ENCODE data around the gene ZFP69B.

The ZFP69B gene

GRCh38 chr1:40449684-40450494 lies at the start of gene ZFP69B:
Gene ZFP69B, plus strand, starts transcription at chr1:40450476. Its CDS starts 486 bp downstream, at chr1:40450962.
- DNase-seq = peak; percentile 89 to 92

DNA sequence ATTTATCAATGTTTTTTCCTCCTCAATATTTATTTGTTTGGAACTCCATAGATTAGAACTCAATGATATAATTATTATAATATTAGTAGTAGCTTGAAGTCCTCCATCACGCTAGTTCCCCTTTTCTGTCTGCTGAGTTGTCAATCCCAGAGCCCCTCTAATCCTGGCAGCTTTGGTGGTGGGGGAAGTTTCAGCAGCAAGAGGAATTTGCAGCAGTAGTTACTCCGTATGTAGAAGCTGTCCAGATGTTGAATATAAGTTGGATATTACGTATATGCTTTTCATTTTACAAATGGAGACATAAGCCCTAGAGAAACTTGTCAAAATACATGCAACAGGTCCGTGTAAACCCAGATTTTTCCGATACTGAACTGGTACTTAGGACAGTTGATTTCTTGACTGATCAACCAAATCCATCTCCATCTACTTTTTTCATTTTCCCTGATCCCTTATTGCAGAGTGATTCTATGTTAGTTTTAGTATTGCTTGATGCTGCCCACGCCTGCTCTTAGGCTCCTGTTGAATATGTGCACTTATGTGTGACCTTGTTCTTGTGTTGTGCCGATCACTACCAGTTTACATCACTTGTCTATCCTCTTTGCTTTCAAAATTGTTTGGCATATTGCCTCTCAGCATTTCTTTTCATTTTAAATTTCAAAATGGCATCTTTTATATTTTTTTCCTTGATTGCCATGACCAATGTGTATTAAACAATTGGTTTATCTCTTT lies 48.6 kb upstream of the ZFP69B start:
- no peak for DNase-seq

DNA sequence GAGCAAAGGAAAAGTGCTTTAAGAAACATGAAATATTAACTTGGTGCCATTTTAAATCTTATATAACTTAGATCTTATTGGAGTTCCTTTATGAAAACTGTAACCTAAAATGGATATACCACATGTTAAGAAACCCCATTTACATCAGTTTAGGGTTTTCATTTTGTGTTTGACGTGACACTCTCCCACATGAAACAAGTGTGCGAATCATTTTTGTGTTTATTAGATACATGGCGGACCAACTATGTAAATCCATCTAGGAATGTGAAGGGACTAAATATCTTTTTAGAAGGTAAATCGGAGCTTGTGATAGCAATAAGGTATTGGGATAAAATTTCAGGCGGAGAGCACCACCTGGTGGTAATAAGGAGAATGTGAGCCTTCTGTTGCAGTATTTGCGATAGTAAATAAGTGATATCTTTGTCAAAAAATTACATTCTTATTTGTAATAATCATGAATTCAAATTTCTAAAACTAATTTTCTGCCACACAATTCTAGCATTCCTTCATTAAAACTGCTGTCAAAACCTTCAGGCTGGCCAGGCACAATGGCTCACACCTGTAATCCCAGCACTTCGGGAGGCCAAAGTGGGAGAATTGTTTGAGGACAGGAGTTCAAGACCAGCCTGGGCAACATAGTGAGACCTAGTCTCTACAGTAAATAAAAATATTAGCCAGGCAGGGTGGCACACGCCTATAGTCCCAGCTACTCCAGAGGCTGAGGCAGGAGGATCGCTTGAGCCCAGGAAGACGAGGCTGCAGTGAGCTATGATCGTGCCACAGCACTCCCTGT lies 45.4 kb upstream of the ZFP69B start:
- peak in 1 of 2 experiments; percentile 6 for DNase-seq

GRCh38 chr1:40405812-40406211 lies 44.5 kb upstream of the ZFP69B start:
- DNase-seq = no peak

GRCh38 chr1:40407453-40407852 lies 42.8 kb upstream of the ZFP69B start:
- no peak for DNase-seq

GRCh38 chr1:40409467-40409866 lies 40.8 kb upstream of the ZFP69B start:
- no peak for DNase-seq

DNA sequence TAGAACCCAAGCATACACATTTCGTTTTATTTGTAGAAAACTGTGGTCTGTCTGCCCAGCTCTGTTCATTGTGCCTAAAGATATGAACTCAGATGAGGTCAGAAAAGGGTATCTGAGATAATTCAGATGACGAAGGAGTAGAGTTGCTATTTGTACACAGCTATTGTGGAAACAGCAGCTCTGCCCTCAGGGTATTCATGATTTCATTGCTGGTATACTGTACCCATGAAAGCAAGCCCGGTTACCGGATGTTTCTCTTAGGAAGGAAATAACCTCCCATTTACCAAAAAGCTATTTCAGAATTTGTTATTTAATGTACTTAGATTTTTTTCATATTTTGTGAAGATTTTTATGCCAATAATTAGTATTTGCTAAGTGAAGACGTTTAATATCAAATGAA lies 39.0 kb upstream of the ZFP69B start:
- DNase-seq = no peak

GRCh38 chr1:40411843-40412242 lies 38.4 kb upstream of the ZFP69B start:
- no peak for DNase-seq

- DNase-seq = no peak
Observed at GRCh38 chr1:40413527-40414252, 36.6 kb upstream of the ZFP69B start.

GRCh38 chr1:40414331-40414730 lies 35.9 kb upstream of the ZFP69B start:
- no peak for DNase-seq

GRCh38 chr1:40416709-40417108 lies 33.6 kb upstream of the ZFP69B start:
- no peak for DNase-seq

- DNase-seq = no peak
Observed at GRCh38 chr1:40421431-40422384, 28.6 kb upstream of the ZFP69B start.

GRCh38 chr1:40422630-40423263 lies 27.5 kb upstream of the ZFP69B start:
- no peak for DNase-seq

- no peak for DNase-seq
Observed at GRCh38 chr1:40423264-40423642, 27.0 kb upstream of the ZFP69B start.

GRCh38 chr1:40423951-40424618 lies 26.2 kb upstream of the ZFP69B start:
- DNase-seq = no peak

GRCh38 chr1:40425198-40425597 lies 25.1 kb upstream of the ZFP69B start:
- DNase-seq = no peak

- no peak for DNase-seq
Observed at GRCh38 chr1:40431385-40431784, 18.9 kb upstream of the ZFP69B start.

DNA sequence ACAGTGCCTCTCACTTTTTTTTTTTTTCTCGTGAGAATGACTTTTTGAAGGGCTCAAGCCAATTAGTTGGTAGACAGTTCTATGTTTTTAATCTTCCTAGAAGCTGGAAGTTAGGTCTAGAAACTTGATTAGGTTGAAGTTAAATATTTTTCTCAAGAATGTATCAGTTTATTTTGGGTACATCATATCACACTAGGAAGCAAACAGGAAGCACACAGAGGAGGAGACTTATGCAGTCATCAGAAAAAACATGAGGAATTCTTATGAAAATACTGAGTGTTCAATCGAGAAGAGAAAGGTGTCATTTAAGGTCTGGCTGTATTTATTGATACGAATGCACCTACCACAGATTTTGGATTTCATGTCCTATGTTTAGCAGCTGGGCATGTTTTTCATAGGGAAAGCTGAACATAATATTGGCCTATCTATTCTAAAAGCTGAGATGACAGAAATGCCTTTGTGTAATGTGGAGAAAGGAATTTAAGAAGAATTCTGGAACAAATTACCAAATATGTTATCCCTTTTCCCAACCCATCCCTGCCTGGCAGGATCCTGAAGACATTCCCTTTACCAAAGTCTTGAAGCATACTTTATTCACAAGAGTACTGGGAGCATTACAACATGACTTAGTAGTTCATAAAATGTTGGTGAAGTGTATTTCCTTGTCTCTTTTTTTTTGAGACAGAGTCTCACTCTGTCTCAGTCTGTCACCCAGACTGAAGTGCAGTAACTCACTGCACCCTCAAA lies 17.5 kb upstream of the ZFP69B start:
- DNase-seq = no peak

GRCh38 chr1:40435471-40435870 lies 14.8 kb upstream of the ZFP69B start:
- DNase-seq = no peak

DNA sequence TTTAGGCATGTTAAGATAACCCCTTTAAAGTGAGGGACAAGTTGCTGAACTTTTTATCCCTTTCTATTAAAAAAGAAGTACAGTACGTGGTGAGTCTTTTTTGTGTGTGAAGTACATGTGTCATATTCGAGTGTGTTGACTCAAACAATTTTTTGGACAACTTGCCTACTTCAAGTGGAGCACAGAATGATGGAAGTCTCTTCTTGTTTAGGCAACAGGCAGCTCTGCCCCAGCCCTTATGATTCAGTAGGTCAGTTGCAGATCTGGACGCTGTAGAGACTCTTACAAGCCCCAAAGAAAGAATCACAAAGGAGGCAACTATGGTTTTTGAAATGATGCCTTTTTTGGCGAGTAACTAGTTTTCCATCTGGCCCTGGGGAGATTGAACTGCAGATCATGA lies 14.4 kb upstream of the ZFP69B start:
- no peak for DNase-seq
